ENCODE data around the gene SNX8.
"Not testable (repeated sequence)": the region's sequence is repeated elsewhere in the genome, so short reads cannot be mapped to it uniquely, and the experiment has no call there.

Gene SNX8, protein sequence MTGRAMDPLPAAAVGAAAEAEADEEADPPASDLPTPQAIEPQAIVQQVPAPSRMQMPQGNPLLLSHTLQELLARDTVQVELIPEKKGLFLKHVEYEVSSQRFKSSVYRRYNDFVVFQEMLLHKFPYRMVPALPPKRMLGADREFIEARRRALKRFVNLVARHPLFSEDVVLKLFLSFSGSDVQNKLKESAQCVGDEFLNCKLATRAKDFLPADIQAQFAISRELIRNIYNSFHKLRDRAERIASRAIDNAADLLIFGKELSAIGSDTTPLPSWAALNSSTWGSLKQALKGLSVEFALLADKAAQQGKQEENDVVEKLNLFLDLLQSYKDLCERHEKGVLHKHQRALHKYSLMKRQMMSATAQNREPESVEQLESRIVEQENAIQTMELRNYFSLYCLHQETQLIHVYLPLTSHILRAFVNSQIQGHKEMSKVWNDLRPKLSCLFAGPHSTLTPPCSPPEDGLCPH

DNA sequence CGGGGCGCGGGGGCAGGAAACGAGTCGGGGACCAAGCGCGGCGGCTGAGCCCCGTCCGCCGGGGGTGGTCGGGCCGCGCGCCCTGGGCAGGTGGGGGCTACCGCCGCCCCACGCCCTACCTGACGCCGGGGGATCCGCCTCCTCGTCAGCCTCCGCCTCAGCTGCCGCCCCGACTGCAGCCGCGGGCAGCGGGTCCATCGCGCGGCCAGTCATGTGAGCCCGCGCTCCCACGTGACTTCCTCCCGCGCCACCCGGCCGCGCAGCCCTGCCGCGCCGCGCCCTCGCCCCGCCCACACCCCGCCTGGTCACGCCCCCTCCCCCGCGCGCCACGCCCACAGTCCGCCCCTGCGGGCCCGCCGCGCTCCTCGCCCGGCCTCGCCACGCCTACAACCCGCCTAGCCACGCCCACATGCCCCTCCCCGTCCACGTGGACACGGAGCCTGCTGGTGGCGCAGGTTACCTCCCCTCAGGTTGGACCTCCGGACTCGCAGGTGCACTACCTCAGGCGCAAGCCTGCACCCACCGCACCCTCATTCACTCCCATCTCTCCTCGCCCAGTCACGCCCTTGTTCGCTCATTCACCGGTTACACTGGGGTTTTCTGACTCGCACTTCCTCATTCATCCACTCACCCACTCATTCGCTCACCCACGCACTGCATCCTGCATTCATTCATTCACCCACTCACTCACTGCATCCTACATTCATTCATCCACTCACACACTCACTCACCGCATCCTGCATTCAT is at the start of gene SNX8:
Gene SNX8 (minus strand): TSS at position 233 of the 747 bp plus-strand sequence. CDS start 20 bp downstream, at position 213.
- peak; percentile 94 for DNase-seq

DNA sequence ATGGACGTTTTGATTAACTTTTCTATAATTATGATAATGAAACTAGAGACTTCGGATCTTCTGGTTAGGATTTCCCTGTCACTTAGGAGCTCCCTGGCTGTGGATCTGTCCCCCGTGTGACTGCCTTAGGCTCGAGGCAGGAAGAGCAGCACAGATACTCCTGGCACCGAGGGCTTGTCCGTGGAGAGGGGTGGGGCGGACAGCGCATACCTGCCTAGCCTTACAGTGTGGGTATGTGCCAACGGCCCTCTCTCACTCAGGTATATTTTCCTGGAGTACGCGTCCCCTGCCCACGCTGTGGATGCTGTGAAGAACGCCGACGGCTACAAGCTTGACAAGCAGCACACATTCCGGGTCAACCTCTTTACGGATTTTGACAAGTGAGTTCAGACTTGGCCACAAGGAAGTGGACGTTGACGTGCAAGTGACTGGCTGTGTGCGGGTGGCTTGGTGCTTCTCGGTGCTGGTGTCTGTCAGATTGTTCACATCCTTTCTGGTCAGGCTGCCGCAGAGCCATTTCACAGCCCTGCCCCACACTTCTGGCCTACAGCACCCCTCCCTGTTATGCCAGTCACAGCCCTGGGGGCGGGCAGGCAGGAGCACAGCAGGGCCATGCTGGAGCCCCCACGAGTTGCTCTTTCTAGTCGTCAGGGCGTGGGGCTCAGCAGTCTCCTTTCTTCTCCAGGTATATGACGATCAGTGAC is 48.3 kb upstream of the SNX8 start:
- DNase-seq: no peak

DNA sequence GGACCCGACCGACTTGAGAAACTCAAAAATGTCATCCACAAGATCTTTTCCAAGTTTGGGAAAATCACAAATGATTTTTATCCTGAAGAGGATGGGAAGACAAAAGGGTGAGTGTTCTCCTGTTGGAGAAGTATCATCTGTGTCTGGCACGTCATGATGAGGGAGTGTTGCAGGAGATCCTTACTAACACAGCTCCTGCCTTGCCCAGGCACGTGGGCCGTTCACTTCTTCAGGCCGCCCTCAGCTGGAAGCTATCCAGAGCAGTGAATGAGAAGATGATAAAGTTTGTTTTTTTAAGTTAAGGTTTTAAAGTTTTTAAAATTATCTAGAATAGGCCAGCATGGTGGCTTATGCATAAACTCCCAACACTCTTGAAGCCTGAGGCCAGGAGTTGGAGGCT is 46.6 kb upstream of the SNX8 start:
- no peak for DNase-seq

DNA sequence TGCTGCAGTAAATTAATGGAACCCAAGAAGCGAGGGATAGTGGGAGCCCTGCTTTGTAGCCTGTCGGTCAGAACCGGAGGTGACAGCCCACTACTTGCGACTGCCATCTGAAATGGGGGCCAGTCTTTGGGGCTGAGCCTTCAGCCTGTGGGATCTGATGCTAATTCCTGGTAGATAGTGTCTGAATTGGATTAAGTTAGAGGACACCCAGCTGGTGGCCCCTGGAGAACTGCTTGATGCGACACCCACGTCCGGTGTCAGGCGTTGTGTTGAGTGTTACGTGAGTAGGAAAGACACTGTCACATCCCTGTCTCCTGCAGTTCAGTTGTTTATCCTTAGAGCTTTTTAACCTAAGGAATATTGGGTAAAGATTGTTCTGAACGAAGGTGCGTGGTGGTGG is 45.4 kb upstream of the SNX8 start:
- DNase-seq: no peak

DNA sequence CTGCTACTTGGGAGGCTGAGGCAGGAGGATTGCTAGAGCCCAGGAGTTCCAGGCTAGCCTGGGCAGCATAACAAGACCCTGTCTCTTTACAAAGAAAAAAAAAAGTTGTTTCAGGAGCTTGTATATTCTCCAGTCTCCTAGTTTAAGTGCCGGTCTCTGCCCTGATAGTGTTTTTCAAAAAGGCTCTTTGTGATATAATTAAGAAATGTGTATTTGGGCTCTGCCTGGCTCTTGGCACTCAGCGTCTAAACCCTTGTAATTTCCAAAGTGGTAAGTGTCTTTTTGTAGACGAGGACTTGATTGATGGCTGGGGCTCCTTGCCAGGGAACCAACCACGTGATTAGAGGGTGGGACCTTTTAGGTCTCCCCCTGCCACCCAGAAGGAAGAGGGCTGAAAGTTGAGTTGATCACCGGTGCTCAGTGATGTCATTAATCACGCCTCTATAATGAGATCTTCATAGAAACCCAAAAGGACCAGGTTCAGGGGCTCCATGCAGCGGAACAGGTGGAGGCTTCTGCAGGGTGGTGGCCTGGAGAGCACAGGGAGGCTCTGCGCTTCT is 44.8 kb upstream of the SNX8 start:
- no peak for DNase-seq

DNA sequence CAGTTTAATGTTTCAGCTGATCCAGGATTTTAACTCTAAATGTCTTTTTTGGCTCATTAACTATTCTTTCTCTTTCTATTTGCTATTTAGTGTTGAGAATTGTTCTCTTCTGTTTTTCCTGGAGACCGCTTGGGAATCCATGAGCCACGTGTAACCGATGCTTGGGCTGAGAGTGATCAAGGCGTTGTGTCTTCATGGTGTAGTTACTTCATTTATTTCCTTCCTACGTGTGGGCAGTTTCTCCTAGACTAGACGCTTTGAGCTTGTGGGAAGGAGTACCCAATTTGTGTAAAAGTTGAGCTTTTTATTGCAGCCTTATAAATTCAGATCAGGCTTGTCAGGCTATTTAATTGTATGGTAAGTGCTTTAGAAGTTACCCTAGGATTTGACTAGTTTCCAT is 43.3 kb upstream of the SNX8 start:
- DNase-seq: no peak

DNA sequence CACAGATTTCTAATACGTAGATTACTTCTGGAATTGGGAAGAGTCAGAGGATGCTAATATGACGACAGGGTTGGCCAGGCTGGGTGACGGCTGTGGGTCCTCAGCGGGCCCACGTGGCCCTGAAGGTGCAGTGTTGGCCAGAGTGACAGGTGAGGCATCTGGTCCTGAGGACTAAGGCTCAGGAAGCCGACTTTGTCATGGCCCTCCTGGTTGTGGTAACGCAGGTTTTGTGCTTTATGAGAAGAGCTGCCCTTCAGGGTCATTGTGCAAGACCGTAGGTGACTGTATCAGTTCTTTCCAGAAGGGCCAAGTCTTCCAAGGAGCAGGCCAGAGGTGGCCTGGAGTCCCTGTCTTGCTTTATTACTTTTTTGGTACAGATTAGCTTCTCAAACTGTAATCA is 42.9 kb upstream of the SNX8 start:
- DNase-seq: no peak

DNA sequence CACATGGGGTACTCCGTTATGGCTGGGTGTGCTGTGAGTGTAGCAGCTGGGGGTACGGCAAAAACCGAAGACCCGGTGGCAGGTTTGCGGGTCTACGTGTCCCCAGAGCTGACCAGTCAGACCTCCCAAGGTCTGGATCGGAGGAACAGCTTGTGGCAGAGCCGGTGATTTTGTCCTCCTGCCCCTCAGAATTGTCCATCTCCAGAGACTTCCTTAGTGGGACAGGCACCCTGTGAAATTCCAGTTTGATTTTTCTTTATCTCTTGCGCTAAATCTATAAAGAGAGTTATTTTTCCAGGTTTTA is 41.4 kb upstream of the SNX8 start:
- DNase-seq: no peak

DNA sequence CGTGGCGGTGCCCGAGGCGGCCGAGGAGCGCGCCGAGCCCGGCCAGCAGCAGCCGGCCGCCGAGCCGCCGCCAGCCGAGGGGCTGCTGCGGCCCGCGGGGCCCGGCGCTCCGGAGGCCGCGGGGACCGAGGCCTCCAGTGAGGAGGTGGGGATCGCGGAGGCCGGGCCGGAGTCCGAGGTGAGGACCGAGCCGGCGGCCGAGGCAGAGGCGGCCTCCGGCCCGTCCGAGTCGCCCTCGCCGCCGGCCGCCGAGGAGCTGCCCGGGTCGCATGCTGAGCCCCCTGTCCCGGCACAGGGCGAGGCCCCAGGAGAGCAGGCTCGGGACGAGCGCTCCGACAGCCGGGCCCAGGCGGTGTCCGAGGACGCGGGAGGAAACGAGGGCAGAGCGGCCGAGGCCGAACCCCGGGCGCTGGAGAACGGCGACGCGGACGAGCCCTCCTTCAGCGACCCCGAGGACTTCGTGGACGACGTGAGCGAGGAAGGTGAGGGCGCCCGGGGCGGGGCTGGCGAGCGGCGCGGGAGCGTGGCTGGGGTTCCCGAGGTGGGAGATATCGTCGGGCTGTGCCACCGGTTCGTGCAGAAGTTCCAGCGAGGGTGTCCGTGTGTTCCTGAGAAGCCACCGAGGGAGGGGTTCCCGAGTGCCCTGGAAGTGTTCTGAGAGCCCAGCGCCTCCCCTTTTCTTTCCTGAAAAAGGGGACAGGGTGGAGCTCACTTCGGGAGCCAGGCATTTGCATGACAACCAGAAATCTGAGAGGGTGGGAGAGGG is 40.9 kb upstream of the SNX8 start:
- DNase-seq: no peak

DNA sequence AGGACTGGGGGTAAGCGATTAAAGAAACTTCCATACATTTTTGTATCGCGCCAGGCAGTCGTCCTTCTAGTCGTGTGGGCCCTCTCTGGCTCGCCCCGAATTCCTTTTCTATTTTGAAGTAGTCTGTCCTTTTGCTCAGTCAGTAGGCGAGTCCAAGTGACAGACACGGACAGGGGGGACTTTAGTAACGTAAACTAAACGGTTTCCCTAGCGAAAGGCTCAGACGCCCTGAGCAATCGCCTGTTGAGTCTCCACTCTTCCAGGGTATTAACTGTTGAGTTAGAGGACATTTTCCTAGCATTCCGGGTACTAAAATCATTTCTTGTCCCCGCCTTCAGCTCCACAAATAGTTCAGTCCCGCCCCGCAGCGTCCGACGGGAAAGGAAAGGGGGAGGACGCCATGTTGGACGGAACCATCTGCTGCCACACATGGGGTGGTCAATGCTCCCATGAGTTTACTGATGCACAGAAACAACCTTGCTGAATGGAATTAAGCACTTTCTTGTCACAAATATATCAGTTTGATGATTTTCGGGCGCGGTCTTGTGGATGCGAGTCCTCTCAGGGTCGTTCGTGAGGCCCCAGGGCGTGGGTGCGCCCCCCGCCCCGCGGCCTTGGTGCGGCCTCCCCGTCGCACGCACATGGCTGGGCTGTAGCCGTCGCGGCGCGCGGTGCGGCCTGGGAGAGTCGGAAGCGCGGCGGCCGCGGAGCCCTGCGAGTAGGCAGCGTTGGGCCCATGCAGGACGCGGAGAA is 40.1 kb upstream of the SNX8 start, which contains the start of gene EIF3B:
Gene EIF3B (plus strand): TSS at position 642 of the 753 bp plus-strand sequence. CDS start 95 bp downstream, at position 737.
- DNase-seq: peak; percentile 91

DNA sequence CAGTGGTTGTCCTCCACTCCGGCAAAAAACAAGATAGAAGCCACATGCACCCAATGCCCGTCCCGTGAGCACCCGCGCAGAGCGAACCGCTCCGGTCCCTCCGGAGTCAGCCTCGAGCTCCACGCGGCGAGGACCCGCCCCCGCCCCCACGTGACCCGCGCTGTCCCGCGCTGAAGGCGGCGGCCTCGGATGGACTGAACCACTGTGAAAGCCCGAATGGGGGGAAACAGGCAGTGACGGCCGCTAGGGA is 39.6 kb upstream of the SNX8 start:
- peak; percentile 84 for DNase-seq

DNA sequence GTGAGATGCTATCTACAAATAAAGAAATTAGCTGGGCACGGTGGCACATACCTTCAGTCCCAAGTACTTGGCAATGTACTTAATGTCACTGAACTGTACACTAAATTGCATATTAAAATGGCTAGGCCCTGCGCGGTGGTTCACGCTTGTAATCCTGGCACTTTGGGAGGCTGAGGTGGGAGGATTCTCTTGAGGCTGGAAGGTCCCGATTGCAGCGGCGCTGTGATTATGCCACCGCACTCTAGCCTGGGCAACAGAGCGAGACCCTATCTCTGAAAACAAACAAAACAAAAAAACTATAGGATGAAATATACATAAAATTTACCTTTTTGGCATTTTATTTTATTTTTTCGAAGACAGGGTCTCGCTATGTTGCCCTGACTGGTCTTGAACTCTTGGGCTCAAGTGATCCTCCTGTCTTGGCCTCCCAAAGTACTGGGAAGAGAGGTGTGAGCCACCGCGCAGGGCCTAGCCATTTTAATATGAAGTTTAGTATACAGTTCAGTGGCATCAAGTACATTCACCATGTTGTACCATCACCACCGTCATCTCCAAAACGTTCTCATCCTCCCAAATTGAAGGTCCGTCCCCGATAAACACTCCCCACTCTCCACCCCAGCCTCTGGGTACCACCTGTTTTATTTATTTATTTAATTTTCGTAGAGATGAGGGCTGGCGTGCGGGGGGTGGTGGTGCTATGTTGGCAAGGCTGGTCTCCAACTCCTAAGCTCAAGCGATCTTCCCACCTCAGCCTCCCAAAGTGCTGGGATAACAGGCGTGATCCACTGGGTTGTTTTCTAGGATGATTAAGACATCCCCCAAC is 39.1 kb upstream of the SNX8 start:
- DNase-seq: peak; percentile 53

DNA sequence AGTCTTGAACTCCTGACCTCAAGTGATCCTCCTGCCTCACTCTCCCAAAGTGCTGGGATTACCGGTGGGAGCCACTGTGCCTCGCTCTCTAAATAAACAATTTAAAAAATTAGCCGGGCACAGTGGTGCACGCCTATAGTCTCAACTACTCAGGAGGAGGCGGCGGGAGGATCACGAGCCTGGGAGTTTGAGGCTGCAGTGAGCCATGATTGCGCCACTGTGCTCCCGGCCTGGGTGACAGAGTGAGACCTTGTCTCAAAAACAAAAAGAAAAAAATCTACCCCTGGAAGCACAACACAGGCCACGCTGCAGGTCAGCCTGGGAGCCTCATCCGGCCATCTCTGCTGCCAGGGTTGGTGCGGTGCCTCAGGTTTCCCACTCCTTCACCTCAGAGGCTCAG is 36.6 kb upstream of the SNX8 start:
- no peak for DNase-seq

DNA sequence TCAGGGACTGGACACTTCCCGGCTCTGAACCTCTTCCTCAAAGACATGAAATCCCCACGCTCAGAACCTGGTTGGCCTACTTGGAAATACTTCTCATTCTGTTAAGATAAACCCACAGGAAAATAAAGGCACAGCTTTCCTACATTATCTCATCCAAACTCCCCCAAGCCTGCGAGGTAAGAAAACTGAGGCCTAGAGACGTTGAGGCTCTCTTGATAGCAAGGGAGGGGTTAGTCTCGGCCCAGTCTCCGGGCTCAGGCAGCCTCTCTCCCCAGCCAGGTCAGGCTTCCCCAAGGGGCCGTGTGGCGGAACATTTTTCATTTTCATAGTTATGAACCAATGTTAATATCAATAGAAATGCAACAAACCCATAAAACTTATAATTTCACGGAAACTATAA is 35.8 kb upstream of the SNX8 start:
- no peak for DNase-seq

DNA sequence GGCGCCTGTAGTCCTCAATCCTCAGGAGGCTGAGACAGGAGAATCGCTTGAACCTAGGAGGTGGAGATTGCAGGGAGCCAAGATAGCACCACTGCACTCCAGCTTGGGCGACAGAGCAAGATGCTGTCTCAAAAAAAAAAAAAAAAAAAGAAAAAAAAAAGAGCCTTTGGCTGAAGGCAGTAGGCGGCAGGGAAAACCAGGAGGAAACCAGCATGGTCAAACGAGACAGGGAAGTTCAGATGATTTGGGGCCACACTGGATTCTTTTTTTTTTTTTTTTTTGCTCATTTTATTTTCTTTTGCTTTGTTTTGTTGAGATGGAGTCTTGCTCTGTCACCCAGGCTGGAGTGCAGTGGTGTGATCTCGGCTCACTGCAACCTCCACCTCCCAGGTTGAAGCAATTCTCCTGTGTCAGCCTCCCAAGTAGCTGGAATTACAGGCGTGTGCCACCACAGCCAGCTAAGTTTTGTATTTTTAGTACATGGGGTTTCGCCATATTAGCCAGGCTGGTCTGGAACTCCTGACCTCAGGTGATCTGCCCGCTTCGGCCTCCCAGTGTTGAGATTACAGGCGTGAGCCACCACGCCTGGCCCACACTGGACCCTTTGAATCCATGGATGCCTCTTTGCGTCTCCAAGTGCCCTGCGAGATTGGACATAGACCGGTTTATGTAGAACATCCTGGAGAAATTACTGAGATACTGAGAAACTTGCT is 33.3 kb upstream of the SNX8 start:
- not testable (repeated sequence) for DNase-seq

DNA sequence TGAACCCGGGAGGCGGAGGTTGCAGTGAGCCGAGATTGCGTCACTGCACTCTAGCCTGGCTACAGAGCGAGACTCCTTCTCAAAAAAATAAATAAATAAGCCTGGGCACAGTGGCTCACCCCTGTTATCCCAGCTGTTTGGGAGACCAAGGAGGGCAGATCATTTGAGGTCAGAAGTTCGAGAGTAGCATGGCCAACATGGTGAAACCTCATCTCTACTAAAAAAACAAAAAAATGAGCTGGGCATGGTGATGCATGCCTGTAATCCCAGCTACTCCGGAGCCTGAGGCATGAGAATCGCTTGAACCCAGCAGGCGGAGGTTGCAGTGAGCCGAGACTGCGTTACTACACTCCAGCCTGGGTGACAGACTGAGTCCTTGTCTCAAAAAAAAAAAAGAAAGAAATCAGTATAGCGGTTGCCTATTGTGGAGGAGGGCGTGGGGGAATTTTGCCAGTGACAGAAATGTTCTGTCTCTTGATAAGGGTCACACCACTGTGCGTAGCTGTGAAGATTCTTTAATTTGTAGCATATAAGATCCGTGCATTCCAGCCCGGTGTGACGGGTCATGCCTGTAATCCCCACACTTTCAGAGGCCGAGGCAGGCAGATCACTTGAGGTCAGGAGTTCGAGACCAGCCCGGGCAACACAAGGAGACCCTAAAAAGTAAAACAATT is 22.5 kb upstream of the SNX8 start:
- no peak for DNase-seq

DNA sequence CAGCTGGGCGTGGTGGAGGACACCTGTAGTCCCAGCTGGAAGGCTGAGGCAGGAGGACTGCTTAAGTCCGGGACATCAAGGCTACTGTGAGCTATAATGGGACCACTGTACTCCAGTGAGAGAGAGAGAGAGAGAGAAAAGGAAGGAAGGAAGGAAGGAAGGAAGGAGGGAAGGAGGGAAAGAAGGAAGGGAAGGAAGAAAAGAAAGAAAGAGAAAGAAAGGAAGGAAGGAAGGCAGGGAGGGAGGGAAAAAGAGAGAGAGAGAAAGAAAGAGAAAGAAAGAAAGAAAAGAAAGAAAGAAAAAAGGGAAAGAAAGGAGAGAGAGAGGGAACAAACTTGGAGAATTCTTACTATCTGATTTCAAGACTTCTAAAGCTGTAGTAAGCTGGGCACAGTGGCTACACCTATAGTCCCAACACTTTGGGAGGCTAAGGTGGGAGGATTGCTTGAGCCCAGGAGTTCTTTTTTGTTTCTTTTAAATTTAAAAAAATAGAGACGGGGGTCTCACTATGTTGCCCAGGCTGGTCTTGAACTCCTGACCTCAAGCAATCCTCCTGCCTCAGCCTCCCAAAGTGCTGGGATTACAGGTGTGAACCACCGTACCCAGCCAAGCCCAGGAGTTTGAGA is 18.5 kb upstream of the SNX8 start:
- DNase-seq: not testable (repeated sequence)

DNA sequence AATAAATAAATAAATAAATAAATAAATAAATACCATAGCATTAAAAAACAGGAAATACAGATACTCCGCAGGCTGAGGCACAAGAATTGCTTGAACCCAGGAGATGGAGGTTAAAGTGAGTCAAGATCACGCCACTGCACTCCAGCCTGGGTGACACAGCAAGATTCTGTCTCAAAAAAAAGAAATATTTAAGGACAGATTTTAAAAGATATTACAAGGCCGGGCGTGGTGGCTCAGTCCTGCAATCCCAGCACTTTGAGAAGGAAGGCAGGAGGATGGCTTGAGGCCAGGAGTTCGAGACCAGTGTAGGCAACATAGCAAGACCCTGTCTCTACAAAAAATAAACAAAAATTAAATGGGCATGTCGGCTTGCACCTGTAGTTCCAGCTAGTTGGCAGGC is 17.5 kb upstream of the SNX8 start:
- no peak for DNase-seq

DNA sequence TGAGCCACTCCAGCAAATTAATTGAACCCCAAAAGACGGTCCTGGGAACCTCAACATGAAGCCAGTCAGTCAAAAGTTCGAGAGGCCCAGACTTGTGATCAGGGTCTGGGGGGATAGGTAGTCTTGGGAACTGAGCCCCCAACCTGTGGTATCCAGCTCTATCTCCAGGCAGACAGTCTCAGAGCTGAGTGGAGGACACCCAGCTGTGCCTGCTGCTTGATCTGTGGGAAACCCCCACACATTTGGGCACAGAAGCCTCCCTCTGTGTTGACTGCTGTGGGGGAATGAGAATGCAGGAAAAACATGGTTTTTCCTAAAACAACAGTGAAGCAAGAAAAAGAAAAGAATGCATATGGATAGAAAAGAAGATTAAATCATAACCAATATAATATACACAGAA is 16.3 kb upstream of the SNX8 start:
- DNase-seq: no peak

Measured in NCI-H748 treated with DMSO at 0.1 percent for 48 hours (cell line).